Stimulated activated CD4-positive, alpha-beta T cell treated with anti-CD3 and anti-CD28 coated beads, Interleukin-15, amount 100 ng/mL, for 1 hour (primary cell): ENCODE data around the gene FZR1.
A peak's percentile ranks its signal among the peaks of the same experiment; 100 is the strongest.
"Not testable (repeated sequence)": the region's sequence is repeated elsewhere in the genome, so short reads cannot be mapped to it uniquely, and the experiment has no call there.

Source experiments
- DNase-seq, 2 donors: peaks; one replicate each; pipeline ENCODE4 v3.0.0-alpha.2; 2020; ENCODE audit warnings: low read depth in 1 of 2, low spot score in 1 of 2

The FZR1 gene

DNA sequence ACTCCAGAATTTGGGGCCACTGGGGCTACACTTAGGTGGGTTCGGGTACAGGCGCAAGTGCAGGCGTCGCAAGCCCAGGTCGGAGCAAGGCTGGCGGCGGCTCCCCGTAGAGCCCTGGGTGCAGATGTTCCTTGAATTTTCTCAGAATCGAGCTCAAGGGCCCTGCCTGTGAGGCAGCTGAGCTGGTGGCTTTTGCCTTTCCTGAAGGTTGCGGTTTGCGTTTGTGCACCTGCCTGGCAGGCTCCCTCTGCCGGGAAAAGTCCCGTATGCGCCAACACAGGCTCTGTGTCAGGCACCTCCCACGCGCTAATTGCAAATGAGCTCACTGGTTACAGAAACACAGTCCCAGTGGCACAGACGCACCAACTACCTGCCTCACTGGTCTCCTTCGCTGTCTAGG, 11.6 kb upstream of the FZR1 start:
- peak; percentile 22 to 39 for DNase-seq

DNA sequence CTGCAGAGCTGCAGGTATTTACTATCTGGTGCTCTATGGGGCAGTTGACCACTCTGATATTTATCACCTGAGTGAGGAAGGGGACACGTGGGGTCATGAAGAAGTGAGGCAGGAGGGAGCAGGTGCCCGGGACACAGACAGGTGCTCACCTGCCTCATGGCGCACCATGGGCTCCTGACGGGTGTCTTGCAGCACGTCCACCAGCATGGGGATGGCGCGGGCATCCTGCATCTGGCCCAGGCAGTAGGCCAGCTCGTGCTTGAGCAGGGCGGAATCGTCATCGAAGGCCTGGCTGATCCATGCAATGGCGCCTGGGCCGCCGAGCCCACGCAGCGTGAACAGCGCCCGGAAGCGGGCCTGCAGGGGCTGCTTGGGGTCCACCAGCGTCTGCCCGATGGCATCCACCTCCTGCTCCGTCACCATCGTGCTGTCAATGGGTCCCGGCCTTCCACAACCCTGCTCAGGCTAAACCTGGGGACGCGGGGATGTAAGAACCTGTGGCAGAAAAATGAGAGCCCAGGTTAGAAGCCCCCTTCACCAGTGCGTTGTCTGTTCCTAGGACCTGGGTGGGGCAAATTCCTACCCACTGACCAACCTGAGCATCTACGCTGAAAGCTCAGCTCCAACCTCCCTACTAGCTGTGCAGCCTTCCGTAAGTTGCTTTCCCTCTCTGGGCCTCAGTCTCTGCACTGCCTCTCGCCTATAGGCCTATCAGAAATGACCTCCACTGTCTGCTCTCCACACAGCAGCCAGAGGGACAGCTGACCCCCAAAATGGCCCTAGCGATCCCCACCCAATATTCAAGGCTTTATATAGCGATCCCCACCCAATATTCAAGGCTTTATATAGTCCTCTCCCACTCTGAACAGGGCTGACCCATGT, 9.5 kb upstream of the FZR1 start:
- DNase-seq: no peak

DNA sequence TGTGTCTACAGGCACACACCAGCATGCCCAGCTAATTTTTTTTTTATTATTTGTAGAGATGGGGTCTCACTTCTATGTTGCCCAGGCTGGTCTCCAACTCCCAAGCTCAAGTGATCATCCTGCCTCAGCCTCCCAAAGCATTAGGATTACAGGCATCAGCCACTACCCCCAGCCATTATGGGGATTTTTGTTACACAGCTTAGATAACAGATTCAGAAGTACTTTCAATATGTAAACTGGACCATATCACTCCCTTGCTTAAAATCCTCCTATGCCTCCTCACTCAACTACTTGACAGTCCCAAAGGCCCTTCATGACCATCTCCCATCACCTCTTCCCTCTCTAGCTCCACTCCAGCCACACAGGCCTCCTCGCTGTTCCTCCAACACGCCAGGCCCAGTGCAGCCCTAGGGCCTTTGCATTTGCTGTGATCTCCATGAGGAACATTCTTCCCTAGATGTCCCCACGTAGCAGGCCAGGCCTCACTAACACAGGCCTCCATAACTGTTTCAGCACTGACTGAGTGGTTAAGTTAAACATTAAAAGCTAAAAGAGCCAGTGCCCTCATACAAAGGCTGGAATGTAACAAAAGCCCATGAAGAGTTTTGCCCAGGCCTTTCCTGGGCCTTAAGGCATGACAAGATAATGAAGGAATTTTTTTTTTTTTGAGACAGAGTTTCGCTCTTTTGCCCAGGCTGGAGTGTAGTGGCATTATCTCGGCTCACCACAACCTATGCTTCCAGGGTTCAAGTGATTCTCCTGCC, 8.2 kb upstream of the FZR1 start:
- DNase-seq: no peak

DNA sequence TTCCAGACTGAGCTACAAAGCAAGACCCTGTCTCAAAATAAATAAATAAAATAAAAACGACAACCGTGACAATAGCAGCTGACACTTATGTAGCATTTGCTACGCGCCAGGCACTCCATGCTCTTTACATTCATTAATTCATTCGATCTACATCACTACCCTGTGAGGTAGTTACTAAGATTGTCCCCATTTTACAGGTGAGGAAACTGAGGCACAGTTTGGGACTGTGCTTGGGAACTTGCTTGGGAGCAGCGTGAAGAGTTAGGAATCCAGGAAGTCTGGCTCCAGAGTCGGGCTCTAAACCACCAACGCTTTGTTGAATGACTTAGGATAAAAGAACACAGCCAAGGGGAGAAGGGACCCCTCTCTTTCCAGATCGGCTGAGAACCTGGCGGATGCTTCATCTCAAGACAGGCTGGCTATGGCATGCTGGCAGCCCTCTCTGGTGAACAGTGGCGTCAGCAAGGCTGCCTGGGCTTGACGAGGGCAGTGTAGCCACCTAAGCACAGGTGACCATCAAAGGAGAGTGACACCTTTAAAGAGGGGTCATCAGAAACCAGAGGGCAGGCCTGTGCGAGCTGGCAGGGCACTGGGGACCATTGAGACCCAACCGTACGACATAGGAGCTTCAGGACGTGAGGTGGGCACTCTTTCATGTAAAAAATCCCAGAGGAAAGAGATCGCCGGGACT, 6.2 kb upstream of the FZR1 start:
- no peak for DNase-seq

DNA sequence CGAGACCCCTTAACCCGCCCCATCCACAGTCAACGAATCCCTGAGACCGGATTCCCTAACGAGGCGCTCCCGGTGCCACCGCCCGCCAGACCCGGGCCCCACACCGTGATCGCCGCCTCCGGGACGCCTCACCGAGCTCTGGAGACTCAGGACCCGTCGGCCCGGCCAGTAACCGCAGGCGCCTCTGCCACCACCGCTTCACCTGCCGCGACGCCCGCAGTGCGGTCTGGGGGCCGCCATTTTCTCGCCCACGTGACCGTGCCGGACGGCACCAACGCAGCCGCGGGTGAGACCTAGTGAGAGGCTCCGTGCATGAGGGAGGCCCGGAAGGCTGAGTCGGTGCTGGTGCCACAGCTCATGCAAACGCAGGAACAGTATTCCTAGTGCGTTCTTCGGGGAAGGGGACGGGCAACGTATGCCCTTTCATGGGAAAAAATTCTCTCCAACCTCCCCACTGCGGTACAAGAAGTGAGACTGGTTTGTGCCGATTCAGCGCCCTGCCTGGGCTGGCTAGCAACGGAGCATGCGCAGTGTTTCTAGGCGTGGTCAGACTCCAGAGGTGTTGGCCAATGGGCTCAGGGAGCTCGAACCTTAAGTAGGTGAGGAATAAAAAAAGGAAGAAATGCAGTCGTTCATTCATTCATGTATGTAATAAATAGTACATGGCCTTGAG, 5.5 kb upstream of the FZR1 start, which contains the start of gene DOHH:
TSS of gene DOHH (minus strand) at position 246 of the 673 bp plus-strand sequence. CDS start 3,860 bp downstream, outside the sequence.
- DNase-seq: peak; percentile 89 to 90

DNA sequence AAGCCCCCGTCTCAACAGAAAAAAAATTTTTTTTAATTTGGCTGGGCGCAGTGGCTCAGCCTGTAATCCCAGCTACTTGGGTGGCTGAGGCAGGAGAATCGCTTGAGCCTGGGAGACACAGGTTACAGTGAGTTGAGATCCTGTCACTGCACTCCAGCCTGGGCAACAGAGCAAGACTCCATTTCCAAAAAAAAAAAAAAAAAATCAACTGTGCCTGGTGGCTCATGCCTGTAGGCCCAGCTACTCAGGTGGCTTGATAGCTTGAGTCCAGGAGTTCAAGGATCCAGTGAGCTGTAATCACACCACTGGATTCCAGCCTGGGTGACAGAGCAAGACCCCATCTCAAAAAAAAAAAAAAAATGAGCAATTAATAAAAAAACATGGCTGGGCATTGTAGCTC, 4.3 kb upstream of the FZR1 start:
- no peak for DNase-seq

DNA sequence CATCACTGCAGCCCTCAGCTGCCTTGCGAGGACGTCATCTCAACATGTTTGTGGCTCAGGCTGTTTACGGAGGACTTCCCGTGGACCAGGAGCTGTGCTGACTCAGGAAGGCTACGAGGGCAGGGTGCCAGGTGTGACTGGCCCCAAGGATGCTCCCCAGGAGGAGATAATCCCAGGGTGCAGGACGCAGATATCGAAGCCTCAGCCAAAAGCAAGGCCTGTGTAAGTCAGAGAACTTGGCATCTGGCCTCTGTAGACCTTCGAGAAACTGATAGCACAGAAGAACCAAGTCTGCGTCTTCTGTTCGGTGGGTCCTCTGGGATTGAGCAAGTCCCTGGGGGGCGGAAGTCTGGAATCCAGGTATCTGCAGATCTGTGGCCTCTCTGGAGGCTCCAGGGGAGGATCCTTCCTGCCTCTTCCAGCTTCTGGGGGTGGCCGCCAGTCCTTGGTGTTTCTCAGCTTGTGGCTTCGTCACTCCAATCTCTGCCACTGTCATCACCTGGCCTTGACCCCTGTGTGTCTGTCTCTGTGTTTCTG, 3.0 kb upstream of the FZR1 start:
- DNase-seq: no peak

DNA sequence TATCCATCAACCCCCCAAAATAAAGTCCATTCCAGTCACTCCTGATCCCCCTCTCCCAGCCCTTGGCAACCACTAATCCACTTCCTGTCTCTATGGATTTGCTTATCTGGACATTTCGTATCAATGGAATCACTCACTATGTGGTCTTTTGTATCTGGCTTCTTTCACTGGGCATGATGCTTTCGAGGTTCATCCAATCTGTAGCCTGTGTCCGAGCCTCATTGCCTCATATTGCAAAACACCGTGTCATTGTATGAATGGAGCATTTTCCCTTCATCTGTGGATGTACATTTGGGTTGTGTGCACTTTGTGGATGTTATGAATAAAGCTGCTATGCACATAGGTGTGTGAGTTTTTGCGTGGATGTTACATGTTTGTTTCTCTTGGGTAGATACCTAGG, 1.4 kb upstream of the FZR1 start:
- DNase-seq: no peak

DNA sequence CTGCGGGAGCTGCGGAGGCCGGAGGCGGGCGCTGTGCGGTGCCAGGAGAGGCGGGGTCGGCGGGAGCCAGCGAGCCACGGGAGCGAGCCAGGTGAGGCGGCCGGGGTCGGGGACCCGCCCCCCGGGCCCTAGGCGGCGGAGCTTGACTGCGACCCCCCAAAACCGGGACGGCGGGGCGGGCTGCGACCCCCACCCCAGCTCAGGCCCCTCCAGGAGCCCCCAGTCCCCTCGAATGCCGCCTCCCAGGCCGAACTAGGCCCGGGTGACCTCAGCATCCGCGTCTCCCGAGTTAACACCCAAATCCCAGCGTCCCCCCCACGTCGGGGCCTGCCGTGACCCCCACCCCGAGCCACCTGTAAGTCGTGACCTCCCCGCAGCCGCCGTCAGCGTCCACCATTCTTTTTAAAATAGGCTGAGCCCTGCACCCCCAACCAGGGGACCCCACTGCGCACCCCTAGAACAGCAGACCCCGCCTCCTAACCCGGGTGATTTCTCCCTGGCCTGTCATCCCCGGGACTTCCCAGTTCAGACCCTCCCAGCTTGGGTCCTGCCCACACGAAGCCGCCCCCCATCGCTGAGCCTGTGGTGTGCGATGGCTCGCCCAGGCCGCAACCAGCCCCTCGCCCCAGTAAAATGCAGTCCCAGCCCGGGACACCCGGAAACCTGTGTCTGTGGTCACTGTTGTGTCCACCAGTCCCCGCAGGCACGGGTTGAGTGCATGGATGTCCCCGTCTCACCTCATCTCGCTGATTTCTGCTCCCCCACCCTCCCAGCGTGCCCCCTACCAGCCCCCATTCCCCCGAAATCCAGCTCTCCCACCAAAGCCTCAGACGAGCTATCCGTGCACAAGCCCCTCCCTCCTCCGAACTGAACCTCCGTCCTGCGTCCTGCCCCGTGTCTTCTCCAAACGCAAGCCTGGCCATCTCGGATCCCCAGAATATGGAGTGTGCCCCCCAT, 551 bp downstream of the FZR1 start:
- DNase-seq: peak in 1 of 2 donors; percentile 8

DNA sequence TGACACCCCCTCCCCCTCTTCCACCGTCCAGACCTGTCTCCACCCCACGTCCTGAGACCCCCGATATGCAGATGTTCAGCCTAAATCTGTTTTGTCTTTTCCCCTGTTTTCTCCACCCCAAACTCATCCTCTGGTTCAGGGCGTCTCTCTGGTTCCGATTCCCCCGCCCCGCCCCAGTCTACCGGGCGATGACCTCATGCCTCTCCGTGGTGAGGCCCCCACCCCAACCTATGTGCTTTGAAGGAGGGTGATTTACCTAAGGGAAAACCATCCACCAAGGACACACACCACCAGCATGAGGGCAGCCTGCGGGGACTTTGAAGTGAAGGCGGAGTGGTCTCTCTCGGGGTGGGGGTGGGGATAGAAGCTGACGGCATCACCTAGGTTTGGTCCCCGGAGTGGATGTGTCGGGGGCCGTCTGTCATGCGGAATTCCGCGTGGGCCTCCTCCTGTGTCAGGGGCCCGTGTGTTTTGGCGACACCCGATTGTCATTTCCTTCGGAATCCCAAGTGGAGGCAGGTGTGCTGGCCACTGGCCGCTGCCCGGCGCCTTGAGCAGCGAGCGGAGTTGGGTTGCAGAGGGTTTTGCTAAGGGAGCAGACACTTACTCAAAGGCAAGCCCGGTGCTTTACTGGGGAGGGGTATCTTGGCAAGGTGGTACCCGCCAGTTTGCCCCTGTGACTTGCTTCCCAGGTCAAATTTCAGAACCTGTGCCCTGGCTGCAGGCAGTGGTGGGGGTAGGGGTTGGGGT, 1.4 kb downstream of the FZR1 start:
- peak in 1 of 2 donors; percentile 38 for DNase-seq

DNA sequence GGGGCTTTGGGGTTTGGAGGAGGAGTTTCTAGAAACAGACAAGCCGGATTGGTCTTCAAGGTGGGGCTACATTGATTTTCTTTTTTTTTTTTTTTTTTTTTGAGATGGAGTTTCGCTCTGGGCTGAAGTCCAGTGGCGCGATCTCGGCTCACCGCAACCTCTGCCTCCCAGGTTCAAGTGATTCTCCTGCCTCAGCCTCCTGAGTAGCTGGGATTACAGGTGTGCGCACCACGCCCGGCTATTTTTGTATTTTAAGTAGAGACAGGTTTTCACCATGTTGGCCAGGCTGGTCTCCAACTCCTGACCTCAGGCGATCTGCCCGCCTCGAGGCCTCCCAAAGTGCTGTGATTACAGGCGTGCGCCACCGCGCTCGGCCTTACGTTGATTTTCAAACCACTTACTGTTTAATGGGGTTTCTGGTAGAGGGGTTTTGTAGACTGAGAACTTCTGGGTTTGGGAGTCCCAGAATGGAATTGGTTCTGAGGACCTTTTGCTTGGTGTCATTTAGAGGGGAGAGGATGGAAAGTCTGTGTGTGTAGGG, 2.1 kb downstream of the FZR1 start:
- DNase-seq: not testable (repeated sequence)

DNA sequence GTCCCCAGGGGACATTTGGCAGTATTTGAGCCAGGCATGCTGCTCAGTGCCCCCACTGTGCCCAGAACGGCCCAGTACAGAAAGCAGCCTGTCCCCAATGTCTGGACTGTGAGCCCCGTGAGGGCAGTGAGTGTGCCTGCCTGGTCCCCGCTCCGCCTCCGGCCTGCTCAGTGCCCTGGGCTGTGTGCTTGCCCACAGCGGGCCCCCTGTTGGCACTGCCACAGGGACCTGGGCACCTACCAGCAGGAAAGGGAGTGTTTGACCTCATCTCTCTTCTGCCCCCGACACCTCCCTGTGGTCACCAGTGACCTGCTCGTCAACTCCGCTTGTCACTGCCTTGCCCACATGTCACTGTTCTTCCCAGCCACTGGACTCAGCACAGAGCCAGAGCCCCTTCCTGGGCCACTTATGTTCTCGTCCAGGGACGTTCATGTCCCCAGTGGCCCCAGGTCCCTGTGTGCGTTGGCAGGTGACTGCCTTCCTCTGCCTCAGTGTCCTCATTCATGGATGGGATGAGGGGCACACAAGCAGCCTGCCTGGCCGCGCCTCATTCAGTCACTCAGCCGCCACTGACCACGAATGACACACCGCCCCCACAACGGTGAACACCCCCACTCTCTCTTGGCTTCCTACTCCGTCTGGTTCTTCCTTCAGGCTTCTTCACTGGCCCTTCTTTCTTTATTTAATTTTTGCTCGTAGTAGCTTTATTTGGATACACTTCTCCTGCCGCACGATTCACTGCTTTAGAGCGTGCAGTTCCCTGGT, 2.8 kb downstream of the FZR1 start:
- DNase-seq: no peak

DNA sequence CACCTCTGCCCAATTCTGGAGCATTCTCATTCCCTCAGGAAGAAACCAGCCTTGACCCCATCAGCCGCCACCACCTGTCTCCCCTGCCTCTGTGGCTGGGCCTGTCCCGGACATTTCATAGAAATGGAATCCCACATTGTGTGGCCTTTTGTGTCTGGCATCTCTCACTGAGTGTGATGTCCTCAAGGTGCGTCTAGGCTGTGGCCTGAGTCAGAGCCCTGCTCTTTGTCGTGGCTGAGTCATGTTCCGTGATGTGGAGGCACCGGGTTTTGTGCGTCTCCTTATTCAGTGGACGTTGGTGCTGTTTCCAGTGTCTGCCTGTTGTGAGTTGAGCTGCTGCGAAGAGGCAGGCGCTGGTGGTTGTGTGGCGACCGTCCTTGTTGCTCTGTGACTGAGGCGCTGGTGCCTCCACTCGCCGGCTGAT, 3.5 kb downstream of the FZR1 start:
- no peak for DNase-seq

DNA sequence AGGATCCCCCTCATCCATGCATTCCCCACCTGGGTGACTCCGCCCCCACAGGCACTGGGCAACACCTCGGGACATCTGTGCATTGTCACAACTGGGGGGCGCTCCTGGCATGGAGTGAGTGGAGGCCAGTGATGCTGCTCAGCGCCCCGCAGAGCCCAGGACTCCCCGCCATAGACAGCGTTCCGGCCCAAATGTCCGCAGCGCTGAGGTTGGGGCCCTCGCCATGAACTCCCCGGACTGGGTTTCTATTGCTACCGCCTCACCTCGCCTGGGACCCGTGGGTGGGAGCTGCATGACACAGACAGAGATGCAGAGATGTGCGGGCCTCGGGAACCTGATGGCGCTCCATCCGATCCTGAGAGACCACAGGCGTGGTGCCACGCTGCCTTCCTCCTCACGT, 4.6 kb downstream of the FZR1 start:
- DNase-seq: no peak

DNA sequence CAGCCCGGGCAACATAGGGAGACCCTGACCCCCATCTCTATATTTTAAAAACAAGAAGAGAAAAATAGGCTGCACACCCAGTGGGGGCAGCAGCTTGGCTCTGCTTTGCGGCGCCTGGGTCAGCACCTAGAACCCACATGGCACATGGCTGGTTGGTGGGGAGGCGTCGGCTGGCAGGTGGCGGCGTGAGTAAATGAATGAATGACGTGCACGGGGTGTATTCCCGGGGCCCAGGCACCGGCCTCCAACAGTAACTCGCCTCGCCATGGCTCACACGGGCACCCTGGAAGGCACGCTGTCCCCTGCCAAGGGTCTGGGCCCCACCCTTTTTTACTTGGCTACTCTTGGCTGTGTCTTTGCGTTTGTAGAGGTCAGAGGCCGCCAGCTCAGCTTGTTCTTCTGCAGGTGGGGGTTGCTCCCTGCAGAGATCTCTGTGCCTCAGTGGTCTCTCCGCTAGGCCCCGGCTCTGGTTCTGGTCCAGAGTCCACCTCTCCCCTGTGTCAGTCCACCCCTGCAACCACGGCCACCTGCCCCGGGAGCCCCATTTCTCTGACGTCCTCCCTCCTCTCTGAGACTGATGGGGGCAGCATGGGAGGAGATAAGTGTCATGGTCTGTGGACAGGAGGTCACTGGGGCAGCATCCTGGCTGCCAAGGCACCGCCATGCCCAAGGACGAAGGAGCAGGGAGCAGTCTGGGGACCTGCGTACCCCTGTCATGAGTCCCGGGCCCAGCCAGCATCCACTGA, 5.6 kb downstream of the FZR1 start:
- no peak for DNase-seq

DNA sequence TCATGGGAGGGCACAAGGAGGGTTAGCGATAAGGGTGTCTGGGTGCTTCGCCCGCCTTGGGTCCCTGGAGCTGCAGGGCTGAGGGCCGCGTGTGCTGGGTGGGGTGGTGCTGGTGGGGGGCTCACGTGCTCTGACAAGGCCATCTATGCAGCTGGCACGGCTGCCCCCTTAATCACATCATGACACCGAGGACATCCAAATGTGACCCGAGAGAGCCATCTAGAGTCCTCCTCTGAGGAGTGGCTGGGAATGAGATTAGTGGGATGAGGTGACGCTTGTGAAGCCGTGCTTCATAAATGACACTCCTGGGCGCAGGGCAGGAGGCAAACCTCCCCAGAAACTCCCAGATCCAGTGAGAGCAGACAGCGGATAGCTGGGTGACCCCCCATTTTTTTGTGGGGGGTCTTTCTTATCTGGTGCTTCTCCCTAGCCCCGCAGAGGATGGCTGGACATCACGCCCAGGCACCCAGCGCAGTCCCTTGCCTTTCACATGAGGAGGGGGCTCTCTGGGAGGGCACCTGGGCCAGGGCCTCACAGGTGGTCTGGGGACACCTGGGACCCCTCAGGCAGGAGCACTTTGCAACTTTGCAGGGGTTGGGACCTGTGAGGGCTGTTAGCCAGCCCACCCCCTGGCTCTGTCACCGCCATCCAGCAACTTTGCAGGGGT, 6.6 kb downstream of the FZR1 start:
- no peak for DNase-seq
